Measurements from ENCODE around the gene ARHGAP23. TPM values are rescaled to one million over a fixed set of nuclear protein-coding genes. Genes with fewer than 3 reads are reported as not detected.
A peak's percentile ranks its signal among the peaks of the same experiment; 100 is the strongest.
"Not testable (repeated sequence)": the region's sequence is repeated elsewhere in the genome, so short reads cannot be mapped to it uniquely, and the experiment has no call there.

Gene ARHGAP23
- total RNA-seq, 1 experiment from 2014 or later: 97.9 TPM

DNA sequence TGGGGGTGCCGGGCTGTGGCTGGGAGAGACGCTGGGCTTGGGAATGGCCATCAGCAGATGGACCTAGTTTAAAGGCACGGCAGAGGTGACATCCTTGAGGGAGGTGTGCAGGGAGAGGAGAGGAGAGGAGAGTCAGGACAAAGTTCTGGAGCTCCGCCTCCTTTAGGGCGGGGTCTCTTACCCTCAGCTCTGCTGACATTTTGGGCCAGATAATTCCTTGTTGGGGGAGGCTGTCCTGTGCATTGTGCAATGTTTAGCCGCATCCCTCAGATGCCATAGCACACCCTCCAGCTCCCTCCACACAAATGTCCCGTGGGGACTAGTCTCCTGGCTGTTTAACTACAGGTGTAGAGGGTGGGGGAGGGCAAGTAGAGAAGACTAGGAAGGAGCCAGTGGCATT is 48.3 kb downstream of the ARHGAP23 start:
- H2BK120ac ChIP-seq (ENCODE audit: low read depth, low read length, poor library complexity, severe bottlenecking): no peak overlapping the region

DNA sequence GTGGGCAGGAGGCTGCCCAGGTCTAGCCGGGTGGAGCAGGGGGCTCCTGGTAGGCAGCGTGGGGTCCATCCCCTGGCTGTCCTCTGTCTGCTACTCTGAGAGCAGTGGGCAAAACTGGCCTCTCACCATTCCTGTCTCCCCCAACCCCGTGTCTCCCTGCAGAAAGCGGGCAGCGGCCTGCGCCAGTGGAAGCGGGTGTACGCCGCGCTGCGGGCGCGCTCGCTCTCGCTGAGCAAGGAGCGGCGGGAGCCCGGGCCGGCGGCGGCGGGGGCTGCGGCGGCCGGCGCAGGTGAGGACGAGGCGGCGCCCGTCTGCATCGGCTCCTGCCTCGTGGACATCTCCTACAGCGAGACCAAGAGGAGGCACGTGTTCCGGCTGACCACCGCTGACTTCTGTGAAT is 49.2 kb downstream of the ARHGAP23 start:
- H3K27me3 Mint-ChIP-seq (ENCODE audit: low read depth); H3K27ac ChIP-seq (ENCODE audit: insufficient read length, low read depth, low read length); H3K79me1 ChIP-seq (ENCODE audit: insufficient read depth, low read depth, low read length, poor library complexity, severe bottlenecking); H4K8ac ChIP-seq (replicated peaks; ENCODE audit: insufficient read length, low read depth, low read length); H4K20me1 ChIP-seq (ENCODE audit: control insufficient read depth, insufficient read depth, insufficient read length); H3K18ac ChIP-seq (ENCODE audit: insufficient read length, low read depth, low read length); H3K9me3 ChIP-seq (ENCODE audit: control insufficient read depth, low read depth, low read length); H3K14ac ChIP-seq (ENCODE audit: insufficient read depth, low read length); H3K9ac ChIP-seq (ENCODE audit: extremely low read depth, insufficient read length, low read length); H3K4ac ChIP-seq (ENCODE audit: low read depth, low read length); H3K27me3 ChIP-seq (ENCODE audit: insufficient read depth, low read length); H2AFZ ChIP-seq (ENCODE audit: low read length); H3K4me2 ChIP-seq (ENCODE audit: insufficient read depth, insufficient read length, low read length); H3K23ac ChIP-seq (ENCODE audit: insufficient read length, low read depth, low read length); H3K4me3 Mint-ChIP-seq; H2BK120ac ChIP-seq (ENCODE audit: low read depth, low read length, poor library complexity, severe bottlenecking); H4K5ac ChIP-seq (ENCODE audit: insufficient read length, low read depth, low read length); H3K27ac Mint-ChIP-seq; H3T11ph ChIP-seq (ENCODE audit: low read length); H2BK15ac ChIP-seq (ENCODE audit: low read depth, low read length); H4K91ac ChIP-seq (ENCODE audit: insufficient read length, low read depth, low read length); H3K4me1 ChIP-seq (ENCODE audit: insufficient read depth, low read length); H3K23me2 ChIP-seq (ENCODE audit: insufficient read length, low read depth, low read length, poor library complexity, severe bottlenecking); H2BK20ac ChIP-seq (ENCODE audit: low read depth, low read length, poor library complexity, severe bottlenecking); H3K79me2 ChIP-seq (ENCODE audit: insufficient read depth, low read length); H2AK5ac ChIP-seq (ENCODE audit: insufficient read length, low read length); DNase-seq; H2BK5ac ChIP-seq (ENCODE audit: insufficient read length, low read length); H2BK12ac ChIP-seq (ENCODE audit: insufficient read length, low read depth, low read length); H3K9me3 Mint-ChIP-seq; H3K56ac ChIP-seq (ENCODE audit: insufficient read length, low read depth, low read length): not testable (repeated sequence)
- H3K36me3 Mint-ChIP-seq (ENCODE audit: insufficient read depth in 1 of 3, low read depth in 3 of 3): peaks cover 24 to 61% (median 25%) of the 10 kb centered on the region in 3 experiments; a peak in 6 of 7 replicates
- no CpG with 5 or more reads among the region's 36 CpGs for WGBS (ENCODE audit: extremely low coverage, insufficient read length, low lambda C conversion rate)
- peaks cover 0 to 15% of the 10 kb centered on the region in 2 experiments; a peak in 3 of 4 replicates for H3K4me1 Mint-ChIP-seq

More for the DNA sequence above, 48.3 kb downstream of the ARHGAP23 start:
- no peak overlapping the region for H4K91ac ChIP-seq (ENCODE audit: insufficient read length, low read depth, low read length)
- no peak overlapping the region for H2BK5ac ChIP-seq (ENCODE audit: insufficient read length, low read length)
- no peak overlapping the region for H3K56ac ChIP-seq (ENCODE audit: insufficient read length, low read depth, low read length)
- no peak overlapping the region for H3T11ph ChIP-seq (ENCODE audit: low read length)
- H3K27me3 ChIP-seq (ENCODE audit: insufficient read depth, low read length): no peaks in the 10 kb centered on the region
- peaks cover 26 to 68% (median 32%) of the 10 kb centered on the region in 3 experiments; a peak in 6 of 7 replicates for H3K36me3 Mint-ChIP-seq (ENCODE audit: insufficient read depth in 1 of 3, low read depth in 3 of 3)
- peak overlapping the region; percentile 50 to 91 (median 73); a peak in 4 of 7 replicates for H3K27ac Mint-ChIP-seq
- H4K5ac ChIP-seq (ENCODE audit: insufficient read length, low read depth, low read length): no peak overlapping the region
- no peak for DNase-seq
- H3K4me3 Mint-ChIP-seq: no peak overlapping the region
- H3K9me3 Mint-ChIP-seq: no peaks in the 10 kb centered on the region
- no peak overlapping the region for H2BK12ac ChIP-seq (ENCODE audit: insufficient read length, low read depth, low read length)
- H3K14ac ChIP-seq (ENCODE audit: insufficient read depth, low read length): no peak overlapping the region; the same call in 1 of the 2 replicates
- no peaks in the 10 kb centered on the region for H3K4me1 ChIP-seq (ENCODE audit: insufficient read depth, low read length)
- H3K9ac ChIP-seq (ENCODE audit: extremely low read depth, insufficient read length, low read length): no peak overlapping the region
- TF ChIP-seq, protein P1, sequence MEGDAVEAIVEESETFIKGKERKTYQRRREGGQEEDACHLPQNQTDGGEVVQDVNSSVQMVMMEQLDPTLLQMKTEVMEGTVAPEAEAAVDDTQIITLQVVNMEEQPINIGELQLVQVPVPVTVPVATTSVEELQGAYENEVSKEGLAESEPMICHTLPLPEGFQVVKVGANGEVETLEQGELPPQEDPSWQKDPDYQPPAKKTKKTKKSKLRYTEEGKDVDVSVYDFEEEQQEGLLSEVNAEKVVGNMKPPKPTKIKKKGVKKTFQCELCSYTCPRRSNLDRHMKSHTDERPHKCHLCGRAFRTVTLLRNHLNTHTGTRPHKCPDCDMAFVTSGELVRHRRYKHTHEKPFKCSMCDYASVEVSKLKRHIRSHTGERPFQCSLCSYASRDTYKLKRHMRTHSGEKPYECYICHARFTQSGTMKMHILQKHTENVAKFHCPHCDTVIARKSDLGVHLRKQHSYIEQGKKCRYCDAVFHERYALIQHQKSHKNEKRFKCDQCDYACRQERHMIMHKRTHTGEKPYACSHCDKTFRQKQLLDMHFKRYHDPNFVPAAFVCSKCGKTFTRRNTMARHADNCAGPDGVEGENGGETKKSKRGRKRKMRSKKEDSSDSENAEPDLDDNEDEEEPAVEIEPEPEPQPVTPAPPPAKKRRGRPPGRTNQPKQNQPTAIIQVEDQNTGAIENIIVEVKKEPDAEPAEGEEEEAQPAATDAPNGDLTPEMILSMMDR (conservative IDR thresholded peaks at IDR 0.05): no peak
- no peaks in the 10 kb centered on the region for H4K20me1 ChIP-seq (ENCODE audit: control insufficient read depth, insufficient read depth, insufficient read length)
- no peak overlapping the region for H2AK5ac ChIP-seq (ENCODE audit: insufficient read length, low read length)
- no peak overlapping the region for H3K4ac ChIP-seq (ENCODE audit: low read depth, low read length)
- no peaks in the 10 kb centered on the region for H3K27me3 Mint-ChIP-seq (ENCODE audit: low read depth)
- no peak overlapping the region for H3K27ac ChIP-seq (ENCODE audit: insufficient read length, low read depth, low read length)
- no peaks in the 10 kb centered on the region for H3K9me3 ChIP-seq (ENCODE audit: control insufficient read depth, low read depth, low read length)
- no peaks in the 10 kb centered on the region for H3K23me2 ChIP-seq (ENCODE audit: insufficient read length, low read depth, low read length, poor library complexity, severe bottlenecking)
- WGBS (ENCODE audit: extremely low coverage, insufficient read length, low lambda C conversion rate): no CpG with 5 or more reads among the region's 7 CpGs
- H2BK20ac ChIP-seq (ENCODE audit: low read depth, low read length, poor library complexity, severe bottlenecking): no peak overlapping the region
- H3K23ac ChIP-seq (ENCODE audit: insufficient read length, low read depth, low read length): no peak overlapping the region
- H3K79me2 ChIP-seq (ENCODE audit: insufficient read depth, low read length): no peaks in the 10 kb centered on the region
- peaks cover 0 to 15% of the 10 kb centered on the region in 2 experiments; a peak in 3 of 4 replicates for H3K4me1 Mint-ChIP-seq
- H2AFZ ChIP-seq (ENCODE audit: low read length): no peak overlapping the region
- no peak overlapping the region for H3K18ac ChIP-seq (ENCODE audit: insufficient read length, low read depth, low read length)
- H2BK15ac ChIP-seq (ENCODE audit: low read depth, low read length): no peak overlapping the region
- H3K79me1 ChIP-seq (ENCODE audit: insufficient read depth, low read depth, low read length, poor library complexity, severe bottlenecking): no peaks in the 10 kb centered on the region
- no peak overlapping the region for H3K4me2 ChIP-seq (ENCODE audit: insufficient read depth, insufficient read length, low read length)
- H4K8ac ChIP-seq (replicated peaks; ENCODE audit: insufficient read length, low read depth, low read length): no peak overlapping the region
